Measurements from ENCODE around the gene FASTKD3.

FASTKD3 gene

DNA sequence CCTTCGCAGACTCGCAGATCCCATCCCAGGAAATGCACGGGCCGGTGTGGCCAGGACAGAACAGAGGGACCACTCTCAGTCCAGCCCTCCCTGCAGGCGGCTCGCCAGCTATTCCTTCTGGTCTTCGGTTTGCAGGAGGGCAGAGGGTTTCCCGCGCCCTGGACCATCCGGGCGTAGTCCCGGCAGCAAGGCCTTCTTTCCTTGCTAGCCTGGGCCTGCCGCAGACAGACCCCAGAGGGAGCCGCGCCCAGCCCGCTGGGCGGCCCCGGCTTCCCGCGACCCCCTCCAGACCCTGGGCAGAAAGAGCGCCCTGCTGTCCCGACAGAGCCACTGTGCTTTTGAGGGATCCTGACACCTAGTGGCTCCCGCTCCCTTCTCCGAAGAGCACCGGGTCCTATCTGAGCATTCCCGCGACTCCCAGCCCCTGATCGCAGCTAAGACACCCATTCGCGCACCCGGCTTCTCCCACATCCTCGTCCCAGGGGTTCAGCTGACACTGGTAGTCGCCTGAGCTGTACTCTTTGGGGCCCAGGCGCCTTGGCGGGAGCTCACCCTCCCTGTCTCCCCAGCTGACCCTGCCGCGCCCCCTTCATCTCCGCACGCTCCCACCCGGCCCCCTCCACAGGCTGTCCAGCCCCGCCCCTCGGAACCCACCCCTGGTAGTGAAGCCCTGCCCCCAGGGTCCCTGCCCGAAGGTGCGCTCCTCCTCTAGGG lies 19.0 kb downstream of the FASTKD3 start:
- no peak for DNase-seq

DNA sequence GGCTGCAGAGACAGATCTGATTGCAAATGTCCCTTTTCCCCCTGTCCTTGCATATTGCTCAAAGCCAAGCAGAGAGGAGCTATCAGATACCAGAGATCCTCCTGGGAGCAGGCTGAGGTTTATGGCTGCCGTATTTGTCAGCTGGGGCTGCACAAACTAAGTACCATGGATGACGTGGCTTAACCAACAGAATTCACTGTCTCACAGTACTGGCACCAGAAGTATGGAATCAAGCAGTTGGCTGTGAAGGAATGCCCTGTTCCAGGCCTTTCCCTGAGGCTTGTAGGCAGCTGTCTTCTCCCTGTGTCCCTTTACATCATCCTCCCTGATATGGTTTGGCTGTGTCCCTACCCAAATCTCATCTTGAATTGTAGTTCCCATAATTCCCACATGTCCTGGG lies 20.5 kb downstream of the FASTKD3 start:
- no peak for DNase-seq

GRCh38 chr5:7846327-7846726 lies 22.5 kb downstream of the FASTKD3 start:
- no peak for DNase-seq

GRCh38 chr5:7845557-7845956 lies 23.3 kb downstream of the FASTKD3 start:
- DNase-seq = no peak

DNA sequence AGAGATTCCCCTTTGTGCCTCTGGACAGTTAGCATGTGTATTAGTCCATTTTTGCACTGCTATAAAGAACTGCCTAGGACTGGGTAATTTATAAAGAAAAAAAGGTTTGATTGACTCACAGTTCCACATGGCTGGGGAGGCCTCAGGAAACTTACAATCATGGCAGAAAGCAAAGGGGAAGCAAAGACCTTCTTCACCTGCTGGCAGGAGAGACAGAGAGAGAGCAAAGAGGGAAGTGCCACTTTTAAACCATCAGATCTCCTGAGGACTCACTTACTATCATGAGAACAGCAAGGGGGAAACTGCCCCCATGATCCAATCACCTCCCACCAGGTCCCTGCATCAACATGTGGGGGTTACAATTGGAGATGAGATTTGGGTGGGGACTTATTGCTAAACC lies 23.9 kb downstream of the FASTKD3 start:
- DNase-seq = no peak

DNA sequence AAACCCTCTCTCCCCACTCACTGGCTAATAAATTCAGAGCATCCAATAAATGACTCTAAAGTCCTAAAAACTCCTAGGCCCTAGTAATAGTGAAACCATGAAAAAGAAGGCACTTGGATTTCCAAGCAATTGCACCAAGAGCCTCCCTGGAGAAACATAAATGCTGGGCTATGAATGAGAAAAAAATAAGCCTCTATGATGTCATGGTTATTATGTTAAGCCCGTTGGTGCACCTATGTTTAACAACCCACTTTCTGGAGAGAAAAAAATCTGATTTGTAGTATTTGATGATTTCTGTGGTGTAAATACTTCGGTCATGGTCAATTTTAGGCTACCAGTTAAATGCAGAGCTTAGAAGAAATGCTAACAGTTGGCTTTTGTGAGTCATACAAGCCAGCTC lies 26.3 kb downstream of the FASTKD3 start:
- DNase-seq = no peak

DNA sequence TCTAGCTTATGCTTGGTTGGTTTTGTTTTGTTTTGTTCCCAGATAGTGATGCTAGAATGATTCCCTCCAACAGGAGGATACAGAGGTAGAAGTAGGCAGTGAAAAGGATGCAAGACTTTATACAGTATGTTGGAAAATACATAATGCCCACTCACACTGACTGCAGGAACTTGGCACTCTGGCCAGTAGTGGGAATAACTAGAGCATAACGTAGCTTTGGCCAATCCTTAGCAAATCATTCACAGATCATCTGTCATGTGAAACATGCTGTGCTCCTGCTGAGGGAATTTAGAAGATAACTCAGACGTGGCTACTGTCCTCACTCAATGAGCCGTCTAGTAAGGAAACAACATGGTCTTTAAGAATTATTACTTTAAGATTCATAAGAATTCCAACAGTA lies 31.4 kb downstream of the FASTKD3 start:
- no peak for DNase-seq

DNA sequence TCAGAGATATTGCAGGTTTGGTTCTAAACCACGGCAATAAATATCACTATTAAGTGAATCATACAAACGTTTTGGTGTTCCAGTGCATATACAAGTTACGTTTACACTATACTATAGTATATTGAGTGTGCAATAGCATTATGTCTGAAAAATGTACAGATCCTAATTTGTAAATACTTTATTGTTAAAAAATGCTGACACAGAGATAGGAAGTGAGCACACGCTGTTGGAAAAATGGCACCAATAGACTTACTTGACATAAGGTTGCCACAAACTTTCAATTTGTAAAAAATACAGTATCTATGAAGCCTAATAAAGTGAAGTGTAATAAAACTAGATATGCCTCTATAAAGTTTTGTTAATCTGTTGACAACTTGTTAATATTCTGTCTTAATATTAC lies 33.8 kb downstream of the FASTKD3 start:
- DNase-seq = no peak

DNA sequence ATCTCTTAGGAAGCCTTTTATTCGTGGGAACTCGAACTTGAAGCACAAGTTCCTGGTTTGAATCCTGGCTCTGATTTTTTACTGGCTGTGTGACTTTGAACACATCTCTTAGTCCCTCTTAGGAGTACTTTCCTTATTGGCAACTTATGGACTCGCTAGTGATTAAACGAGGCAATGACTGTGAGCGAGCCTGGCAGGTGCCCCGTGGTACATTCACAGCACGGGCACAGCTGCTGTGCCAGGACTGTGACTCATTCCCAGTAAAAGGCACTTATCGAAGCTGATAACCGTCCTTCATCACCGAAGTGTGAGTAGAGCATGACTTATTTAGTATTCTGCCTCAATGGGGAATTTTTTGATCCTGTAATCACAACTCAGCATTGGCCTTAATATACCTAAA lies 40.6 kb downstream of the FASTKD3 start:
- DNase-seq = no peak

DNA sequence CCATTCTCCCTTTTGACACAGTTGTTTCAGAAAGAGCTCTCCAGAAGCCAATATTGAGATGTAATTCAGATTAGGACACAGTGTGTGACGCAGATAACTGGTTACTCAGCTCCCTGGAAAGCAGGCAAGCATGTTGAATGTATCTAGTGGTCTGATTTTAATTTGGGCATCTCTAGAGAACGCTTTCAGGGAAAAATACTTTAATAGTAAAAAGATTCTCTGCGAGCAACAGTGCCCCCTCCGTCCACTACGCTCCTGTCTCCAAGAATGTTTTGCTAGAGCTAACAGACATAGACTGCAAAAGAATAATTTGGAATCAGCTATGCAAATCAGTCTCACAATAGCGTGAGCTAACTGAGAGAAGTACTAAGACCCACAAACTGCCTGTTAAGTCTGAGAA lies 41.2 kb downstream of the FASTKD3 start:
- no peak for DNase-seq

- no peak for DNase-seq
Measured at GRCh38 chr5:7825630-7826029, 43.2 kb downstream of the FASTKD3 start.

DNA sequence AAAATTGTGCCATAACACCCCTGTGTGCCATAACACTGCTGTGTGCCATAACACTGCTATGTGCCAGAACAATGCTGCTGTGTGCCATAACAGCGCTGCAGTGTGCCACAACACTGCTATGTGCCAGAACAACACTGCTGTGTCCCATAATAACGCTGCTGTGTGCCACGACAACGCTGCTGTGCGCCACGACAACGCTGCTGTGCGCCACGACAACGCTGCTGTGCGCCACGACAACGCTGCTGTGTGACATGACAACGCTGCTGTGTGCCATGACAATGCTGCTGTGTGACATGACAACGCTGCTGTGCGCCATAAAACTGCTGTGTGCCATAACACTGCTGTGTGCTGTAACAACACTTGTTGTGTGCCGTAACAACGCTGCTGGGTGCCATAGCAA lies 43.8 kb downstream of the FASTKD3 start:
- DNase-seq = no peak

GRCh38 chr5:7823594-7823993 lies 45.2 kb downstream of the FASTKD3 start:
- DNase-seq = peak; percentile 37

DNA sequence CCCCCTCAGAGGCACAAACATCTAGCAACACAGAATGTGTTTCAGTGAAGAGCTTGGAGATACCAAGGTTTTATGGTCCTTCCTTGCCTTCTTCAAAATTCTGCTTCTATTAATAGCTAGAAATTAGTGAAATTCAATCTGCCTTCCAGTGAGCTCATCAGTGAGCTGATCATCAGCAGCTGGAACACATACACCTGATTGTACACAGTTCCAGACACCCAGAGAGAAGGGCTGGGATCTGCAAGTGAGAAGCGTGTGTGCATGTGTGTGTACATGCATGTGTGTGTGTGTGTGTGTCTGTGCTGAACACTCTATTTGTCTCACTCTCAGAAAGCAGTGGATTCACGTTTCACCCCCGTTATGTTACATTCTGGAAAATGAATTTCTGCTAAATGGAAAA lies 46.4 kb downstream of the FASTKD3 start:
- DNase-seq = no peak

- no peak for DNase-seq
Measured at GRCh38 chr5:7816535-7816901, 52.3 kb downstream of the FASTKD3 start.

DNA sequence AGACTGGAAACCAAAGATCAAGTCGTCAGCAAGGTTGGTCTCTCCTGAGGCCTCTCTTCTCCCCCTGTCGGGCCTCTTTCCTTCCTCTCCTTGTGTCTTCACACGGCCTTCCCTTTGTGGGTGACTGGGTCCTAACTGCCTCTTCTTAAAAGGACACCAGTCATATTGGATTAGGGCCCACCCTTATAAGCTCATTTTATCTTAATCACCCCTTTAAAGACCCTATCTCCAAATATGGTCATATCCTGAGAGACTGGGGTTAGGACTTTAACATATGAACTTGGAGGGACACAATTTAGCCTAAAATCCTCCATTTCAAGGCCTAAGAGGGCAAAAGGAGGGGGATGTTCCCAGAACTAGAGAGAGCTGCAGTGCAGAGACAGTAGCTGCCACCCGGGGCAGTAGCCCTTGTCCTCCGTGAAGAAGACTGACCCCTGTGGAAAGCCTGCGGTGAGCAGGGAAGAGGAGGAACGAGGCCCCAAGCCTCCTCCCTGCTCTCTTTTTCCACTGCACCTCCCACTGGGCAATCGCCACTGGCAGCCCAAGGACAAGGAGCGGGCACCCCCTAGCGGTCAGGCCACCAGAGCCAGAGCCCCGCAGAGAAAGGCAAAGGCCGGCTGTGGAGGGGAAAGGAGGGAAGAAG lies 52.8 kb downstream of the FASTKD3 start:
- DNase-seq = peak; percentile 48

DNA sequence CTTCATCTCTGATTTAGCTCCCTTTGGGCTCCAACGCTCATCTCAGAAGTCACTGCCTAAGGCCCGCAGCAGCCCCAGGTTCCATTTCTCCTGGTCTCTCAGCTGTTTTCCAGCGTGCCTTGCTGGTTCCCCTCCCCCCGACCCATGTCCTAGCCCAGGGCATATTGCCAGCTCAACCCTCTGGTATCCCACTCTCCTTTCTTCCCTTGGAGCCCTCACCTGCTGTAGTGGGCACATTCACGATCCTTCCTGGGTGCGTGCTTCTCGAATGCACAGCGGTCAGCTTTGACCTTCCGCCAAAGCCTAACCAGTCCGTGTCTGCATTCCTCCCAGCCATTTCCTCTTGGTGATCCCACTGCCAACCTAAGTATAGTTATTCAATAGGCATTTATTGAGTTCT lies 54.0 kb downstream of the FASTKD3 start:
- no peak for DNase-seq

DNA sequence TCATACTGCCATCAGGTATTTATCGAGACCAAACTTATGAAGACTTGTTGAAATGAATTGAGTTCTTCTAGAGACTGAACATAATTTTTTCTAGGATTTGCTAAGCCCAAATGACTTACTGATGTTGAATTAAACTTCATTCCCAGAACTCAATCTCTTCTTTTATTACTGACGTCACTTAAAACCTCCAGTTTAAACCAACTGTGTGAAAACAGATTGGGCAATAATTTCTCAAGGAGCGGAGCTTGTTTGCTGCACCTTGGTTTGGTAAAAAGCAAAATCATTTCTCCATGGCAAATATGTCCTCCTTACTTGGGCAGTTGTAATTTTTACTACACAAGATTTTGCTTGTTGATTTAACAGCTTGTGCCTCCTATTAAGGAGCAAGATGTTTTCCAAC lies 55.3 kb downstream of the FASTKD3 start:
- DNase-seq = no peak

DNA sequence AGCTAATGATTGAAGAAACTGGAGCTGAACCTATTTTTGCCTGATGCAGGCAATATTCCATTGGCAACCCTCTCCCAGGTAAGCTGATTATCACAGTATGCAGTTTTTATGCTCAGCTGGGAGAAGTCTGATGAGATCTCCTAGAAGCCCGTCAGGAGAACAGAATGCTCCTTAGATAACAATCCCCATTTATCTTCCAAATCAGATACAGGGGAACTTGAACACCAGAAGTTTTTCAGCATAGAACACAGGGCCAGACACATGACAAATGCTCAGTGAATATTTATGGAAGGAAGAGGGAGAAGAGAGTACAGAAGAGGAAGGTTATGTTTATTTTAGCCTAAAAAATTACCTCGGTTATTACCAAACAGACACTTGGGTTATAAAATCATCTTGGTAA lies 55.8 kb downstream of the FASTKD3 start:
- no peak for DNase-seq

GRCh38 chr5:7811715-7812114 lies 57.1 kb downstream of the FASTKD3 start:
- no peak for DNase-seq

Data from NCI-H187 treated with DMSO at 0.1 percent for 48 hours (cell line).